Frontal cortex (tissue), 4 donors: Measurements from ENCODE around the gene KRT13. TPM values are rescaled to one million over a fixed set of nuclear protein-coding genes. Genes with fewer than 3 reads are reported as not detected.

Experiments
- DNase-seq, 2 donors: peaks; one replicate each; pipeline ENCODE4 v3.0.0; 2012; ENCODE audit warnings: low spot score in 2 of 2
- FAIRE-seq: peaks from 2 replicates; lab custom pipeline; 2012; peaks lifted over from hg19 to GRCh38; lab: Jason Lieb, UNC
- total RNA-seq: library from RNA; depleted of rRNA; stranded (reverse); fragments of >200 nt; gene quantifications from one replicate; pipeline ENCODE4 v1.2.3, GENCODE V29; 2014
- donor health status: control.
- donor health status: control.
- donor health status: control.

KRT13 gene
- total RNA-seq, 1 donor from 2014 or later = not detected

DNA sequence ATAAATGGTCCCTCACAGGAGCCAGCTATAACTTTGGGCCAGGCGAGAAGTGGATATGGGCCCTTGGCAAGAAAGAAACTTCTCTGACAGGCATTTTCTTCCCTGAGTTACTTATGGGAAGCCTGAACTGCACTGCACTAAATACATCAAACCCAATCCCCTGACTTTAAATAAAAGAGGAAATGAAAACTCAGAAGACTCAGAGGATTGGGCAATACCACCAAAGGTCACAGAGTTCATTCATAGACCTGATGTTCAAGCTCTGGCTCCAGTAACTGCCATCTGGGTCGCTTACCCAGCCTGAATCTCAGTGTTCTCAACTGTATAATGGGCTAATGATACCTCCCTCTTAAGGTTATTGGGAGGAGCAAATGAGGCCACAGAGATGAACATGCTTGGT, 25.3 kb downstream of the KRT13 start:
- DNase-seq = no peak
- no peak for FAIRE-seq

DNA sequence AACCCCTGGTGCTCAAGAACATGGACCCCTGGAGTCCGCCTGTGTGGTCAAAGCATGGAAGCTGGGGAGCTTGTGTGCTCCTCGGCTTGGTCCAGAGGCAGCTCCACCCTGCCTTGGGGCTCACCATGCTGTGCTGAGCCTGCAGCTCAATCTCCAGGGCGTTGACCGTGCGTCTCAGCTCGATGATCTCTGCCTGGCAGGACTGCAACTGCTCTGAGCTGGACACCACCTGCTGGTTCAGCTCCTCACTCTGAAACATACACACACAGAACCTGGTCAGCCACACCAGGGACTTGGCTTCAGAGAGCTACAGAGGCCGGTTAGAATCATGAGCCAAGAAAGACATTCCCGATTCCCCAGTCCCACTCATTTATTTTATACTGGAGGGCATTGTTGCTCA, 27.2 kb downstream of the KRT13 start:
- FAIRE-seq (no peak), DNase-seq (no peak)

DNA sequence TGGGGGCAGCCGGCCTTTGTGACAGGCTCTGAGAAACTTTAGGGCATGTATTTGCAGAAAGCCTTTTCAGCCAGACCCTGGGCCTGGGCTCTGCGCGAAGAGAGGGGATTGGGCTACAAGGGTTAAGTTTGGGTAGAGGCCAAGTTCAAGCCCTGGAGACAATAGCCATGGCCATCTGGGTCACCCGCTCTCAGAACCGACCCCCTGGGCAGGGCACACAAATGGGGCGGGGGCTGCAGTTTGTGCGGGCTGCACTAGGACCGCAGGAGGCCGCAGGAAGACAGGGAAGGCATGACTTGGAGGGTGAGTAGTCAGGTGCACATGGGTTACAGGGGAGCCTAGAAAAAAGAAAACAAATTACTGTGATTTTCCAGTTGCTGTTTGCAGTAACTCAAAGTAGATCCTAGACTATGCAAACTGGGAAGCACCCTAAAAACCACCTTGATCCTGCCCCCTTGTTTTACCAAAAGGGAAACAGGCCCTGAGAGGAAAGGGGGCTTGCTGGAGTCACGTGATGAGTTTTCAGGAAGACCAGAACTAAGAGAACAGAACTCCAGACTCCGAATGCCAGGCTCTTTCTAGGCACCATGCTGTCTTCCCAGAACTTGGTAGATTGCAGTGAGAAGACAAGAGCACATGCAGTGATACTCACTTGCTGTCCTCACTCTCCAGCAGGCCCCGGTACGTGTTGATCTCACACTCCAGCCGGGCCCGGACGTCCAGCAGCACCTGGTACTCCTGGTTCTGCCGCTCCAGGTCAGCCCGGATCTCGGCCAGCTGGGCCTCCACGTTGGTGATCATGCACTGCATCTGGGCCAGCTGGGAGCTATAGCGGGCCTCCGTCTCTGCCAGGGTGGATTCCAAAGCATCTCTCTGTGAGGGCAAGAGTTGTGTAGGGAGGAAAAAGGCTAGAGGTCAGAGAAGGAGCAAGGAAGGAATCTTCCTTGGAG, 28.3 kb downstream of the KRT13 start:
- FAIRE-seq = no peak
- no peak for DNase-seq

DNA sequence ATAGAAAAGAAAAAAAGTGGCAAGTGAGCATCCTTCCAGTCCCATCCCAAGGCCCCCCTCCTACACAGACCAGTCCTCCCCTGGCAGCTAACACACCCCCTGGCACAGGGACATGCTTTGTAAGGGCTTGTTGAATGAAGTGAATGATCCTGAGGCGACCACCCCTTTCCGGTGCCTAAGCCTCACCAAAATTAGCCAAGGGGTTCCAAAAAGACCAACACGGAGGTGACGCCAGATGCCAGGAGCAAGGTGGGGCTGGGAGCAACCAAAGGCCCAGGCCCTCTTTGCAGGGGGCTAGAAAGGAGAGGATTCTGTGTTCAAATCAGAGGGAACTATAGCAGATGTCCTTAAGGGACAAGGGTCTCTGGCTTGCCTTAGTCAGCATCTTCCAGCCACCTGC, 30.0 kb downstream of the KRT13 start:
- FAIRE-seq (no peak), DNase-seq (no peak)

DNA sequence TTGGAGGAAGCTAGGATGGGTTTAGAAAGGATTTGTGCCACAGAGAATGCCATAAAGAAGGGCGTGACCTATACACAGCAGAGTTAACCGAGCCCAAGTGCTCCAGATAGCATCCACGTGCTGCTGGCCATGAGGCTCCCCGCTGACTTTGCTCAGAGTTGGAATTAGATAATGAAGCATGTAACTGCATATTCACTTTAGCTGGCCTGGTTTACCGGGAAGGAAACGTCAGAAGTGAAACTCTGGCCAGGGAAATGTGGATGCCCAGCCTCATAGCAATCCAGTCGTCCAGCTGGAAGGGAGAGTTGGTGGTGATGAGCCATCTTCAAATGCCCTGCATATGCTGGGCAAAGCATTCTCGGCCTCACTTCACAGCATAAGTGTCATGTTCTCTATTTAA, 30.5 kb downstream of the KRT13 start:
- no peak for DNase-seq
- no peak for FAIRE-seq

DNA sequence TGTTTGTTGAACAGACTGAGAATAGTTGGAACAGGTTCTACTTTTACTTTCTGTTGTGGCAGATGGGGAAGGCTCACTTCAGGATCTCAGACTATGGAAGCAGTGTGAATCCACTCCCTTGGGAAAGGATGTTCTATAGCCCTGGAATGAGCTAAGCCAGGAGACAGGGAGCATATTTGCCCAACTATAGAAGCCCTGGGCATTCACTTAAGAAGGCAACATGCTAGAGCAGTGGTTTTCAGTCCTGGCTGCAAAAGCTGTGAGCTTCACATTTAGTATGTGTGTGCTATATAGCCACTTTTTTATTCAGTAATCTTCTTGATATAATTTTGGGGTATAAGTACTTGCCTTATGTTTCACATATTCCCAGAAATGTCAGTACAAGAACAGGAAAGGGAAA, 37.1 kb downstream of the KRT13 start:
- FAIRE-seq (no peak), DNase-seq (no peak)

DNA sequence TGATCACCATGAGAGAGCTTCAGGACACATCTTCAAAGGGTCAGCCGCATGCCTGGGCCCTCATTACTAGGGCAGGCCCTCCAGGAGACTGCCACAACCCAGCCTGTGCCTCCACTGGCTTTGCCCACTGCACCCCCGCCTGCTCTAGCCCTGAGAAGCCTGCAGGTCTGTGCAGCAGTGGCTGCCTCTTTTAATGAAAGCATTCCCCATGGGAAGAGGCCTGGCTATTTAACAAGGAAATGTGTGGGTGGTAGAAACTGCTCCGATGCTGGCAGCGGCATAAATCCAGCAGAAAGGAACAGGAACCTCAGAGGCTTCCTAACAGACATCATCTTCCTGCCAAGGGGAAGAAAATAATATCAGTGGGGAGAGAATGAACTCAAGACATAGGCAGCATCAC, 37.9 kb downstream of the KRT13 start:
- FAIRE-seq = no peak
- no peak for DNase-seq

DNA sequence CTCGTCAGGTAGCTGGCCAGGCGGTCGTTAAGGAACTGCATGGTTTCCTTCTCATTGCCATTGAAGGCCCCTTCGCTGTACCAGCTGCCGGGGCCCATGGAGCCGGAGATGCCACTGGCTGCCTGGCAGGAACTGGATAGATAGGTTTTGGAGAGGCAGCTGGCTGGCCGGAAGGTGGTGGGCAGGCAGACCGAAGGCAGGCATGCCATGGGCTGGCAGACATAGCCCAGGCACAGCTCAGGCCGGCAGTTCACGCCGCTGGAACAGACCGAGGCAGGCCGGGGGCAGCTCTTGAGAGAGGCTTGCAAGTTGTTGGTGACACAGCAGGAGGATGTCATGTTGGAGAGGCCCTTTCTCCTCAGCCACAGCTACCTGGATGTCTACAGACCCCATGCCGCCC, 38.4 kb downstream of the KRT13 start, which contains the start of gene KRT32:
Gene KRT32, minus strand, starts transcription at position 399 of the 400 bp plus-strand sequence. Its CDS starts 61 bp downstream, at position 338.
- FAIRE-seq = no peak

DNA sequence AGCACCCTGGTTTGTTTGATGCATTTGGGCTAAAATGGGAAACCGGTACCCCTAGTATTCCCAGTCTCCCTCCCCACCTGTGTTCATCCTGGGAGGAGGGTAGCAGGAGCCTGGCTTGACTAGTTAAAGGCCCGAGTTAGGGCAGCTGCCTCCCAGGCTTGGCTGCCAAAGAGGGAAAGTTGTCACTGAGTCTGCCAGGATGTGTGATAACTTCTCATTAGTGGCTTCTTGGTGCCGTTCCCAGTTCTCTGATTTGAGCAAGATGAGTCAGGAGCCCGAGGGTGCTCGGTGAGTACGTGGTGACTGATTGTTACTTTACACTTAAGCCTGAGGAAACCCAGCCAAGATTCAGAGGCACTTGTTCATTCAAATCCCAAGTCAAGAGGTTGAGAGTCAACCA, 40.7 kb downstream of the KRT13 start:
- no peak for FAIRE-seq
- DNase-seq = peak in 1 of 2 donors; percentile 52

More for the DNA sequence above, 38.4 kb downstream of the KRT13 start, which contains the start of gene KRT32:
- DNase-seq = no peak

DNA sequence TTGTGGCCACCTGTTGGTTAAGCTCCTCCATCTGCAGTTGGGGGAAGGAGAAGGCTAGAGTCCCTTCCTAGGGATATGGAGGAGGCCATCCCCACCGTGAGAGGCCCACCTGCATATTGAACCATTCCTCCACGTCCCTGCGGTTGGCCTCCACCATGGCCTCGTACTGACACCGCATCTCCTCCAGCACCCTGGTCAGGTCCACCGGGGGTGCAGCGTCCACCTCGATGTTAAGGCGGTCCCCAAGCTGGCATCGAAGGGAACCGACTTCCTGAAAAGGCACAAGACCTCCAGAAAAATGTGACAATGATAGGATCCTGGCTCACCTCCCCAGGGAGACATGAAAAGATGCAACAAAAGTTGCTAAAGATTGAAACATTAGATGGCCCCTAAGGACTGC, 41.2 kb downstream of the KRT13 start:
- FAIRE-seq = no peak
- no peak for DNase-seq

DNA sequence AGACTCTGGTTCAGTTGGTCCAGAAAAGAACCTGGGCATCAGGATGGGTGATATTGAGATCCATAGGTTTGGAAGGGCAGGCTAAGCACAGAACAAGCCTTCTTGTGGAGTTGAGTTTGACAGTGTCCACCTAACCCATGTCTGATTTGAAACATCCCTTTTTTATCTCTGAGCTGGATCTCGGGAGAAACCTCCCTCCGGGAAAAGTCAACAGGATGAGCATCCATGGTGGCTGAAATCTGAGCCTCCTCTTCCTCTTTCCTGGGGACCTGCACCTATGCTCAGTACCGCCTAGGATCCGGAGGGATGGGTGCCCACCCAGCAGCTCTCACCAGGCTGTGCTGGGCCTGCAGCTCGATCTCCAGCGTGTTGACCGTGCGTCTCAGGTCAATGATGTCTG, 41.7 kb downstream of the KRT13 start:
- no peak for DNase-seq
- no peak for FAIRE-seq

DNA sequence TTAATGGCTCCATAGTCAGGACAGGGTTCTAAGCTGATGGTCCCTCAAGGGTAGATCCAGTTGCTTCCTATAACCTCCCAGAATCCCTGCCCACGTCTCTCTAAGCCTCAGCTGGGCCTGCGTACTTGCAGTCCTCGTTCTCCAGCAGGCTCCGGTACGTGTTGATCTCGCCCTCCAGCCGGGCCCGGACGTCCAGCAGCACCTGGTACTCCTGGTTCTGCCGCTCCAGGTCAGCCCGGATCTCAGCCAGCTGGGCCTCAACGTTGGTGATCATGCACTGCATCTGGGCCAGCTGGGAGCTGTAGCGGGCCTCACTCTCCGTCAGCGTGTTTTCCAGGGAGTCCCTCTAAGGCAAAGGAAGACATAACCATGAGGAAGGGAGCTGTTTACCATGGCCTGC, 42.7 kb downstream of the KRT13 start:
- no peak for FAIRE-seq

DNA sequence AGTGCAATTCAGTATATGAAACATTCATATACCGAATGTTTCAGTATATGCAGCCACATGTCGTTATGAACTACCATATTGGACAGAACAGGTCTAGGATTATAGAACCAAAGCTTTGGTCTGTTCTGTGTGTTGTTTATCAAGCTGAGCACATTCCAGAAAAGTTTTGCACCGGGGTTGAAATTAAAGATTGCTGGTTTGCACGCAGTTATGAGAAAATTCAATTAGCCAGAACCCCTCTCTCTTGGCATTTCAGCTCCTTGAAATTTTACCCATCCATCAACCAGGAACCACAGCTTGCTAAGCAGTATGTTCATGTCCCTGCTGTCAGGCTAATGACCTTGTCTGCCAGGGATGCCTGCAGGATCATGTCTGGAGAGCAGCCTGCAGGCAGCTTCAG, 47.7 kb downstream of the KRT13 start:
- no peak for FAIRE-seq
- no peak for DNase-seq

More for the DNA sequence above, 42.7 kb downstream of the KRT13 start:
- DNase-seq = no peak

DNA sequence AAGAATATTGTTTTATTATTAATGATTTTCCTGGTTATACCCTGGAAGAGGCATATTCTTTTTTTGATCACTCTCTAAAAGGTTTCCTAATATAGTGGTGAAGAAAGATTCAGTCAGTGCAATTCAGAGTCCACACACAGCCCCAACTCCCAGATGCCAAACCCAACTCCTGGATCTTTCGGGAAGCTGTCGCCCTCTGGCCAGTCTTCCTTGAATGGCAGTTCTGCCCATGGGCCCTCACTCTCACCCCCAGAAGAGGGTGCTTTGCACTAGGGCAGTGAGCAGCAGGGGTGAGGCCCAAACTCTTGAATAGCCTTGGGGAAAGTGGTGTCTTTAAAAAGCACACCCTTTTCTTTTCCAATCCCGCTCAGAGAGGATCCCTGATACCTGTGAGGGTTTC, 49.2 kb downstream of the KRT13 start:
- FAIRE-seq = no peak

DNA sequence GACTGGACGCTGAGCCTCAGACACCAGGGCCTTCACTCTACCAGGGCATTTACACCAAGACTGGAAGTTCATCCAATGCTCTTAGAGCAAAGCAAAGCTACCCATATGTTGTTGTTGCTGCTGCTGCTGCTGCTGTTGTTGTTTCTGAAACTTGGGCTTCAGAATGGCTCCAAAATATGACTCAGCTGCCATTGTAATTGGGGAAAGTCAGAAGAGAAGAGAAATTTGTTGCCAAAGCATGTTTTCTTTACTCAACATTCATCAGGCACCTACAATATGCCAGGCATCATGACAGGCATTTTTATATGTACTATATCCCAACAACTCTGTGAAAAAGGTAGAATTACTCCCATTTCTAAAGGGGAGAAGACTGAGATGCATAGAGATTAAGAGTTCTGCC, 50.2 kb downstream of the KRT13 start:
- DNase-seq = no peak
- FAIRE-seq = no peak

More for the DNA sequence above, 49.2 kb downstream of the KRT13 start:
- no peak for DNase-seq

DNA sequence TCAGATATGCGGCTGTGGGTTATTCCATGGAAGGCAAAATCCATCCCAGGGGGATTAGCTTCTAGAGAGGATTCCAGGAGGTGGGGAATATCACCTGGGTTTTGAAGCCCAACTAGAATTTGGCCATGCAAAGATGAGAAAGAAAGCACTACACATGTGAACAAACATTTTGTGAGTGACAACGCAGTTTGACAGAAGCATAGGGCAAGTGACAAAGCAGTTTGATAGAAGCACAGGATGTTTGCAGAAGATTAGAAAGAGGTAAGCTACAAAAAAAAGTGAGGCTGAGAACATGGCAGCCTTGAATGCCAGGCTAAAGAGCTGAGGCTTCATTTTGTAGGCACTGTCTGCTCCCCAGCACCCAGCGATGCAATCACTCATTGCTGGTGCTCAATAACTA, 52.3 kb downstream of the KRT13 start:
- DNase-seq (no peak), FAIRE-seq (no peak)

DNA sequence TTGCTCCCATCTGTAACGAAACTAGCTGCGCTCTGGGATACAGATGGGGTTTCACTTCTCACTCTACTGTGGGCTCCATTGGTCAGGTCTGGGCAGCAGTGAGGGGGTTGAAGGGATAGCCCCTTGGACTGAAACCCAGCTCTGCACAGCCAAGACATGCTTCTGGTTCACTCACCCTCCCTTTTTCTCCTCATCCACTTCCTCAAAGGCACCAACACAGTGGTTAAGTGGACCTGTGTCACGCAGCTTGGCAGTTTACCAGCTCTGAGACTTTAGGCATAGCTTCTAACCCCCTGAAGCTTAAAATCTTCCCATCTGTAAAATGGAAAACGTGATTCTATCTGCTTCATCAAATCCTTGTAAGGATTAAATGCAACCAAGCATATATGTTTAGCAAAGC, 53.1 kb downstream of the KRT13 start:
- no peak for FAIRE-seq

DNA sequence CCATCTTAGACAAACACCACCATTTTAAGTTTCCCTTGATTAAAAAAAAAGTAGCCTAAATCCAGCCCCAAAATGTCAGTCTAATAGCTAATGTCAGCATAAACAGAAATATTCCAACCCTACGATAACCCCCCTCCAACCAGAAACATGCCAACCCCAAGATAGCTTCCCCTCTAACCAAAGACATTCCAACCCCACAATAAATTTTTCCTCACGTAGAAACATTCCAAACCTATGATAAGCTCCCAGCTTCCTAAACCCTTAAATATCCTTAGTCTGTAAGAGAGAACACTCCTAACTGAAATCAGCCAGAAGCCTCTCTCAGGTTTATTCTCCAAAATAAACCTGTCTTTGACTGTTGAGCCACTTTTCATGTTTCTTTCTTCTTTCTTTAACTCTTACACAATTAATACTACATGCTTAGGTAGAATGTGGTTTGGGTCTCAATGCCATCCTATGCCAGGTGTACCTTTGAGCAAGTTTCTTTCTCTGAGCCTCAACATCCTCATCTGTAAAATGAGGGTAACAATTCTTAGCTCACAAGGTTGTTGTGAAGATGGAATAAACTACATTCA, 54.2 kb downstream of the KRT13 start:
- DNase-seq (no peak), FAIRE-seq (no peak)

More for the DNA sequence above, 53.1 kb downstream of the KRT13 start:
- DNase-seq = no peak
